Measurements from ENCODE around the gene COL26A1.

The COL26A1 gene

DNA sequence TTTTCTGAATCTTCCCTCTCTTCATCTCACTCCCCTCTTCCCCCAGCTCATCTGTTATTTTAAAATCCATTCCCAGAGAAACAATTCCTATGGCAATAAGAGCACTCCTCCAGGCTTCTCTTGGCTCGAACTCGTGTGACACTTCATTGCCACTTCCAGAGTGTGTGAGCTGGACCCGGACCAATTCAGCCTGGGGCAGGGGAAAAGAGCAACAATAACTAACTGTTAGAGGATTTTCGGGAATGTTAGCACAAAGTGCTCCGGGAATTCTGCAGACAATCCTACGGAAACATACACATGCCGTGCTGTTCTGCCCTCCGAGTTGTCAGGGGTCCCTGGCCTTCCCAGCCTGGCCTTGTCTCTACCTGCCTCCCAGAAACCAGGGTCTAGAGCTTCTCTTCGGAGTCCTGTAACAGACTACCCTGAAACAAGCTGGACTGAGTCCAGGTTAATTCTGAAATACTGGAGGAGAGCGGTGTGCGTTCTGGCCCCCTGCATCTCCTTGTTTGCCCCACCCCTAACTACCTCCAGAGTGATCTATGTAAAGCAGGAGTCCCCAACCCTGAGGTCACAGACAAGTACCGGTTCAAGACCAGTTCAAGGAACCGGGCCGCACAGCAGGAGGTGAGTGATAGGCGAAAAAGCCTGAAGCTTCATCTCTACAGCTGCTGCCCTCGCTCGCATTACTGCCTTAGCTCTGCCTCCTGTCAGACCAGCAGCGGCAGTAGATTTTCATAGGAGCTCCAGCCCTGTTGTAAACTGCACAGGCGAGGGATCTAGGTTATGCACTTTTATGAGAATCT lies 11.3 kb downstream of the COL26A1 start:
- peak; percentile 81 for DNase-seq

DNA sequence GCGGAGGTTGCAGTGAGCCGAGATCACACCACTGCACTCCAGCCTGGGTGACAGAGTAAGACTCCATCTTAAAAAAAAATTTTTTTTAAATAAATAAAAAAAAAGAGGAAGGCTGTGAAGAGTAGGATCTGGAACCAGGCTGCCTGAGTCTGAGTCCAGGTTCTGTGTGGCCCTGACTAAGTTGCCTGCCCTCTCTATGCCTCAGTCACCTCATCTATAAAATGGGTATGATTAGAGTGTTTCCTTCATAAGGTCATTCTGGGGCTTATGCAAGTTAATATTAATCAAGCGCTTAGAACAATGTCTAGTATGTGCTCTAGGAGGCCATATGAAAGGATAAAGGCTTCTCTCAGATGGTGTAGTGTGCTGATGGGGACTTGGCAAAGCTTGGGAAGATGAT lies 12.3 kb downstream of the COL26A1 start:
- no peak for DNase-seq

GRCh38 chr7:101376601-101377000 lies 13.9 kb downstream of the COL26A1 start:
- DNase-seq, result no peak

DNA sequence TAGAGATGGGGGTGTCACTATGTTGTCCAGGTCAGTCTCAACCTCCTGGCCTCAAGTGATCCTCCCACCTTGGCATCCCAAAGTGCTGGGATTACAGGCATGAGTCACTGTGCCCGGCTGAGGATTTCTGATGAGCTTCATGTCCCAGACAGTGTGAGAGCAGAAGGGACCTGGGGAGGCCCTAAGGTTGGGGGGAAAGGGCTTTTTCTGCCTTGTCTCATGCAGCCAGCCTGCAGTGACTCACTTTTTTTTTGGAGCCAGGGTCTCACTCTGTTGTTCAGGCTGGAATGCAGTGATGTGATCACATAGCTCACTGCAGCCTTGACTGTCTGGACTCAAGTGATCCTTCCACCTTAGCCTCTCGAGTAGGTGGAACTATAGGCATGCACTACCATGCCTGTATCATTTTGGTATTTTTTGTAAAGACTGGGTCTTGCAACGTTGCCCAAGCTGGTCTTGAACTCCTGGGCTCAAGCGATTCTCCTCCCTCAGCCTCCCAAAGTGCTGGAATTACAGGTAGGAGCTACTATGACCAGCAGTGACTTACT lies 14.6 kb downstream of the COL26A1 start:
- DNase-seq, result peak; percentile 98

- DNase-seq, result peak; percentile 98
These were observed 16.1 kb downstream of the COL26A1 start for GRCh38 chr7:101378751-101379174.

- DNase-seq, result no peak
These were observed 16.6 kb downstream of the COL26A1 start for GRCh38 chr7:101379302-101379701.

DNA sequence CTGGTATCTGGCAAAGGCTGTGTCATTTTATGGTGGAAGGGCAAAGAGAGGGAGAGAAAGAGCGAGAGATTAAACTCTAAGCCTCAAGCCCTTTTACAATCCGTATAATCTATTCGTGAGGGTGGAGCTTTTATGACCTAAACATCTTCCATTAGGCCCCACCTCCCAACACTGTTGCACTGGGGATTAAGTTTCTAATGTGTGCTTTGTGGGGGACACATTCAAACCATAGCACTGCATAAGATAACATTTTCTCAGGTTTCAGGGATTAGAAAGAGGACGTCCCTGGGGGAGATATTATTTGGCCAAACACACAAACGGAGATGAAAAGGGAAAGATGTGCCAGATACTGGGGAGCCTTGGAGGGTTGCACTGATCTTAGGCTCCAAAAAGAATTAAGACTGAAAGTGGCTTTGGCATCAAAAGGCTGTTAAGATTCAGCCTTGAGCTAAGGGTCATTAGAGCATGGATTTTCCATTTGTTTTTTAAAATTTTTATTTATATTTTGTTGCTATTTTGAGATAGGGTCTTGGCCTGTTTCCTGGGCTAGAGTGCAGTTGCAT lies 19.0 kb downstream of the COL26A1 start:
- no peak for DNase-seq

- DNase-seq, result no peak
These were observed 20.3 kb downstream of the COL26A1 start for GRCh38 chr7:101382937-101383336.

- no peak for DNase-seq
These were observed 23.5 kb downstream of the COL26A1 start for GRCh38 chr7:101386177-101386557.

DNA sequence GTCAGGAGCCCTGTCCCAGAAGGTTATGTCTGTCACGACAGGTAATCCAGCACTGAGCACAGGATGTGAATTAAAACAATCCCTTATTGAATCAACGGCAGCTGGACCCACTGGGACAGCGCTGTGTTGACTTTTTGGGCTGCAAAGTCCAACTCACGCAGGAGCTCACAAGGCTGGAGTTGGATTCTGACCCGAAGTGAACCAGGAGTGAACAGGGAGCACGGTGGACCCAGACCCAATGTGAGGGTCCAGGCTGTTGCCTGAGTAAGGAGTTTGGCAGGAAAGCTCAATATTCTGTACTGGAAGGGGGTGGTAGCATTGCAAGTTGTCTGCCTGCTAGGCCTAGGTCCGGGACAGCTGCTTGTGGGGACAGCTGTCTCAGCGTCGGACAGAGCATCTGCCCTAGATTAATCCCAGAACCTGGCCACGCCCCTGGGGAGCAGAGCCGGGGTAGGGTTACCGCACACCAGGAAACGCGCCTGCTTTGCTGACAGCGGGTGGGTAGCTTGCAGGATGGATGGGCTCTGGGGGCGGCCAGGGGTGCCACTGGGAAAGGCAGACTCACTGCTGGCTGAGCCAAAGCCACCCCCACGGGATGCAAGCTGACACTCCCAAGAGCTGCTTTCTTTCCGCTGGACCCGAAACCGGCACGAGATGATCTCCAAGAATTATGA lies 24.0 kb downstream of the COL26A1 start:
- DNase-seq, result no peak

GRCh38 chr7:101390901-101391301 lies 28.2 kb downstream of the COL26A1 start:
- peak; percentile 95 for DNase-seq

DNA sequence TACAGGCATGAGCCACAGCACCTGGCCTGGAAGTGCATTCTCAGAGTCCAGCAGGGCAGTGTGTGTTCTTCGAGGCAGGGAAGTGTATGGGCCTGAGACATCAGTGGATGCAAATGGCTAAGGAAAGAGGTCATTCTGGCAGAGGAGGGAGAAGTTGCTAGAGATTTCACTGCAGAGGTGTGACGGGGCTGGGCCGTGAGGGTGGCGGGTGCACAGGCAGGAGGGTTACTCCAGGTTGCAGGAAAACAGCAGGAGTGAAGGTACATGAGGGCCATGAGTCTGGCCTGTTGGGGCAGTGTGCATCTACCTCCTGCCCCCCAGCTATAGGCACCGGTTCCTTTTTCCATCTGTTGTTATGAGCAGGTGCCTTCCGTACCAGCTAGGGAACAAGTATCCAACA lies 29.3 kb downstream of the COL26A1 start:
- DNase-seq, result no peak

DNA sequence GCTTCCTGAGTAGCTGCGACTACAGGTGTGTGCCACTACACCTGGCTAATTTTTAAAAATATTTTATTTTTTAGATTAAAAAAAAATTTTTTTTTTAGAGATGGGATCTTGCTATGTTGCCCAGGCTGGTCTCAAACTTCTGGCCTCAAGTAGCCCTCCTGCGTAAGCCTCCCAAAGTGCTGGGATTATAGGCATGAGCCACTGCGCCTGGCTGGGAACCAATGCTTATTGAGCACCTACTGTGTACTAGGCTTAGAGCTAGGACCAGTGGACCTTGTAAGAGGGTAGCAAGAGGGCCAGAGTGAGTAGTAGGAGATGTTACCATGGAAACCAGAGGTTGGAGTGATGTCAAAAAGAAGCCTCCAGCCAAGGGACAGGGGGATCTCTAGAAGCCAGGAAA lies 31.2 kb downstream of the COL26A1 start:
- no peak for DNase-seq

GRCh38 chr7:101395376-101395775 lies 32.7 kb downstream of the COL26A1 start:
- peak; percentile 86 for DNase-seq

- DNase-seq, result no peak
These were observed 34.6 kb downstream of the COL26A1 start for GRCh38 chr7:101397243-101397642.

DNA sequence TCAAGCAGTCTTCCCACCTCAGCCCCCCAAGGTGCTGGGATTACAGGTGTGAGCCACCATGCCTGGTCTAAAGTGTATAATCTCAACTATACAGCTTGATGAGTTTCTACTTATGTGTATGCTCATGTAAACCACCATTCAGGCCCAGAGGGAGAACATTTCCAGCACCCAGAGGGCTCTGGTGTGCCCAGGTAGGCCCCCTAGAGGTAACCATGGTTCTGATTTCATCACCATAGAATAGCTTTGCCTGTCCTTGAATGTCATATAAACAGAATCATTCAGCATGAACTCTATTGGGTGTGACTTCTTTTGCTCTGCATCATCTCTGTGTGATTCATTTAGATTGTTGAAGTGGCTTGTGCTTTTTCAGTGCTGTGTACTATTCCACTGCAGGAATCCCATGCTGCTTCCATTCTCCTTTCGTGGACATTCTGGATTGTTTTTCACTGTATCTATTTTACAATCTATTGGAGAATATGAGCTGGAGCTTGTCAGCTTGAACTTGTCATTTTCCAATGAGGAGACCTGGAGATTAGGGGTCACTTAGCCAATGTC lies 35.2 kb downstream of the COL26A1 start:
- DNase-seq, result no peak

DNA sequence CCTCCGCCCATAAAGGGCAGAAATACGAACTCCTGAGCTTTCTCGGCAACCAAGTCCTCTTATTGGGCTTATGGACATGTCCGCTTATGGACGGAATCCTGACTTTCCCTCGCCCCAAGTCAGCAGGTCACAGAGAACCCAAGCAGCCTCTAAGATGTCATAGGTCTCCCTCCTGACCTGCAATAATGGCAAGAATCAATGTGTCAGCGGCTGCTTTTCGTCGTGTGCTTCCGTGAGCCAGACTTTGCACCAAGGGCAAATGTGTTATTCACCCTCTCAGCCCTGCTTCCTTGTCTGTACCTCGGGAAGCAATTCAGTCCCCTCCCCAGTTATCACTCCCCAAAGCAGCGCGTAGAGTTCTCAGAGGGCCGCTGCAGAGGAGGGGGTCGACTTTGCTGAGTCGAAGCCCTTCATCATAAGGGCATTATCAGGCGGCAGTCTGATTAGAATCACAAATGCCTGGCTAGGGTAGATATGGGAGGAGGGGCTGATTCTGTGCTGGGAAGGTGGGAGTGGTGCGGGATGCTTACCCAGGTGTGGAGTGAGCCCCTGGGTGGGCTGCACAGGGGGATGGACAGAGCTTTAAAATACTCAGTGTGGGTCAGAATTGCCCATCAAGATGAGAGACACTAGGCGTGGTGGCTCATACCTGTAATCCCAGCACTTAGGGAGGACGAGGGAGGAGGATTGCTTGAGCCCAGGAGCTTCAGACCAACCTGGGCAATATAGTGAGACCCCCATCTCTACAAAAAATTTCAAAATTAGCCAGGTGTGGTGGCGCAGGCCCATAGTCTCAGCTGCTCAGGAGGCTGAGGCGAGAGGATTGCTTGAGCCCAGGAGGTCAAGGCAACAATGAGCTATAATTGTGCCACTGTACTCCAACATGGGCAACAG lies 36.0 kb downstream of the COL26A1 start:
- no peak for DNase-seq

DNA sequence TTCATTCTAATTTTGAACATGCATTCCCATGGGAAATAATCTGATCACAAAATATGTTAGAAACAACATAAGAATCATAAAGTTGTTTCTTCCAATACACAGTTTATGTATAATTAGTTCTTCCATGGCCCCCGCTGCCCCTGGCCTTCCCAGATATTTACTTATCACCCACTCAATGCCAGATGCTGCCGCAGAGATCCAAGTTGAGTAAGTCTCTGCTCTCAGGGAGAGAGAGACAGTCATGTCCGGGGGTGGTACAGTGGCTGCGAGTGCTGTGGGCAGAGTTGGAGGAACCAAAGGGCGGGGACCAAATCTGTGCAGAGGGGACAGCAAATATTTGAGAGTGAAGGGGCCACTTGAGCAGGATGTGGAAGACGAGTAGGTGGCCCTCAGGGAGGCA lies 37.1 kb downstream of the COL26A1 start:
- DNase-seq, result no peak

- no peak for DNase-seq
These were observed 38.1 kb downstream of the COL26A1 start for GRCh38 chr7:101400751-101401150.

DNA sequence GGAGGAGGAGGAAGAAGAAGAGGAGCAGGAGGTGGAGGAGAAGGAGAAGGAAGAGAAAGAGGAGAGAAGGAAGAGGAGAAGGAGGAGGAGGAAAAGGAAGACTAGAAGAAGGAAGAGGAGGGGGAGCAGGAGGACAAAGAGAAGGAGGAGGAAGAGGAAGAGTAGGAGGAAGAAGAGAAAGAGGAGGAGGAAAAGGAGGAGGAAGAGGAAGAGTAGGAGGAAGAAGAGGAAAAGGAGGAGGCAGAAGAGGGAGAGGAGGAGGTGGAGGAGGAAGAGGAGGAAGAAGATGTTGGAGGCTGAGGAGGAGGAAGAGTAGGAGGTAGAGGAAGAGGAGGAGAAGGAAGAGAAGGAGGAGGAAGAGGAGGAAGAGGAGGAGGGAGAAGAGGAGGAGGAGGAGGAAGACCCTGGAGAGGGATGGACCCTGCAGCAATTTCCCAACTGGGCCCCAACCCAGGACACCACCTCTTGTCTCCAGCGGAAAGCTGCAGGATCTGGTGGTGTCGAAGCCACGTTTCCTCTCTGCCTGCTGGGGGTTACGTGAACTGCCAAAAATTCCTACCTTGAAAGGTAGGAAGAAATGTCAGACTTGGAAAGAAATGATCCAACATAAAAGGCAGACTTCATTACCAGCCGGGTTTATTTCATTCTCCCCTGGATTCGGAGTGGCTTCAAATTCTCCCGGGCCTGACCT lies 38.9 kb downstream of the COL26A1 start:
- DNase-seq, result no peak

- peak; percentile 96 for DNase-seq
These were observed 39.6 kb downstream of the COL26A1 start for GRCh38 chr7:101402081-101402779.
